DND-41 (cell line): ENCODE measurements around the gene RFTN1.

ENCODE experiments used
- ATAC-seq: fragments of 200-7000 bp; cut with Tn5 transposase; 3 replicates; pipeline ENCODE4 v1.9.1; 2021; ENCODE audit warnings: low read depth; ENCODE audit not compliant: insufficient read depth
- DNase-seq: peaks from one replicate; pipeline ENCODE4 v3.0.0-alpha.2; 2020
- H2AFZ ChIP-seq: 2 replicates; pipeline ENCODE4 v1.6.0; 2012; ENCODE audit warnings: low read depth, low read length
- H3K27ac ChIP-seq: 2 replicates; pipeline ENCODE4 v1.5.1; 2012; ENCODE audit warnings: low read length, inconsistent platforms
- H3K27me3 ChIP-seq: fragments of 200-600 bp; sonication (generic); 2 replicates; pipeline ENCODE4 v1.6.0; 2012; ENCODE audit warnings: low read length, mild to moderate bottlenecking, inconsistent platforms; ENCODE audit not compliant: insufficient read depth, poor library complexity
- H3K36me3 ChIP-seq: 2 replicates; pipeline ENCODE4 v1.5.1; 2012; ENCODE audit warnings: low read length, inconsistent platforms; ENCODE audit not compliant: insufficient read depth
- H3K4me1 ChIP-seq: 2 replicates; pipeline ENCODE4 v1.5.1; 2012; ENCODE audit warnings: mild to moderate bottlenecking, low read length; ENCODE audit not compliant: insufficient read depth
- H3K4me2 ChIP-seq: 2 replicates; pipeline ENCODE4 v1.6.0; 2012; ENCODE audit warnings: mild to moderate bottlenecking, moderate library complexity, low read length, inconsistent platforms; ENCODE audit not compliant: insufficient read depth
- H3K4me3 ChIP-seq, 2 experiments: fragments of 200-600 bp in 1 of 2; shearing (Covaris generic) in 1 of 2; 2 replicates each; pipeline ENCODE4 v1.5.1; 2012 to 2016; ENCODE audit warnings: inconsistent platforms in 2 of 2, low read length in 2 of 2, mild to moderate bottlenecking in 2 of 2, low read depth in 1 of 2, moderate library complexity in 1 of 2
- H3K79me2 ChIP-seq: 2 replicates; pipeline ENCODE4 v1.6.0; 2012; ENCODE audit warnings: low read length, inconsistent platforms; ENCODE audit not compliant: insufficient read depth
- H3K9ac ChIP-seq: 2 replicates; pipeline ENCODE4 v1.6.0; 2012; ENCODE audit warnings: low read depth, mild to moderate bottlenecking, inconsistent platforms, low read length, moderate library complexity
- H3K9me3 ChIP-seq: 2 replicates; pipeline ENCODE4 v1.5.1; 2012; ENCODE audit warnings: low read length, moderate library complexity, mild to moderate bottlenecking, inconsistent platforms; ENCODE audit not compliant: insufficient read depth, severe bottlenecking
- H4K20me1 ChIP-seq: 2 replicates; pipeline ENCODE4 v1.6.0; 2012; ENCODE audit warnings: low read length; ENCODE audit not compliant: insufficient read depth
- EZH2 ChIP-seq: IDR thresholded peaks from 3 replicates; pipeline ENCODE4 v1.6.1; 2012; ENCODE audit warnings: borderline replicate concordance, low read depth, mild to moderate bottlenecking, moderate library complexity, low read length, inconsistent platforms; ENCODE audit not compliant: severe bottlenecking
- TF ChIP-seq, protein P1 (sequence below): IDR thresholded peaks from 2 replicates; pipeline ENCODE4 v1.5.1; 2012; ENCODE audit warnings: borderline replicate concordance, low read length, moderate library complexity, mild to moderate bottlenecking; ENCODE audit not compliant: poor library complexity, severe bottlenecking; ENCODE audit errors: extremely low read depth

Gene RFTN1

DNA sequence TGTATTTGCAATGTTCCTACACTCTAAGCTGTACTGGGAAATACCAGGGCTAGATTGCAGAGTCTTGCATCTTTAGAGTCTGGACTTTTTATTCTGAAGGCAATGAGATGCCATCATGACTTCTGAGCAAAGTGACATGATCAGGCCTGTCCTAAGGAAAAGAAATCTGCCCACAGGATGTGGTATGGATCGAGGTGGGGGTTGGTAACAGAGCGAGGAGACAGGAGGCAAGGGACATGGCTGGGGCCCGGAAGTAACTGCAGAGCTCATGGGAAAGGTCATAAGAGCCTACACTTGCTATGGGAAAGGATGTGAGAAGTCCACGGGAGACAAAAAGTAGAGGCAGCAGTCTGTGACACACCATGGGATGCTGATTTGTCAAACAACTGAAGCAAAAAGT is 126.9 kb downstream of the RFTN1 start:
- ATAC-seq, result peak; percentile 93
- peaks cover 57% of the 10 kb centered on the region for H3K79me2 ChIP-seq

DNA sequence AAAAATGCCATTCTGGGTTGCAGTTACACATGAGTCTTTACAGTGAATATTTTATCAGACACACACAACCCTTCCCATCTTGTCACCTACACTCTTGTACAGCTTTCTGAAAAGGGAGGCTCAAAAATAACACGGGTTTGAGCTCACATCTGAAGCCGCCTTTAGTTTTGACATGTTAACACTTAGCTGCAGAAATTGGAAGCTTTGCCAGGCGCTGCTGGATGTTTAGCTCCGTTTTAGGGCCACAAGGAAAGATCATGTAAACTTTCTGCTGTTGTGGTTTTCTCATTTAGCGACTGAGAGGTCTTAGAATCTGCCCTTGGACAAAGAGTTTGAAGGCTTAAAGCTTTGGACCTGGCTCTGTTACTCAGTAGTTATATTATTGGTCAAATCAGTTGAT is 128.3 kb downstream of the RFTN1 start:
- TF ChIP-seq, protein P1, sequence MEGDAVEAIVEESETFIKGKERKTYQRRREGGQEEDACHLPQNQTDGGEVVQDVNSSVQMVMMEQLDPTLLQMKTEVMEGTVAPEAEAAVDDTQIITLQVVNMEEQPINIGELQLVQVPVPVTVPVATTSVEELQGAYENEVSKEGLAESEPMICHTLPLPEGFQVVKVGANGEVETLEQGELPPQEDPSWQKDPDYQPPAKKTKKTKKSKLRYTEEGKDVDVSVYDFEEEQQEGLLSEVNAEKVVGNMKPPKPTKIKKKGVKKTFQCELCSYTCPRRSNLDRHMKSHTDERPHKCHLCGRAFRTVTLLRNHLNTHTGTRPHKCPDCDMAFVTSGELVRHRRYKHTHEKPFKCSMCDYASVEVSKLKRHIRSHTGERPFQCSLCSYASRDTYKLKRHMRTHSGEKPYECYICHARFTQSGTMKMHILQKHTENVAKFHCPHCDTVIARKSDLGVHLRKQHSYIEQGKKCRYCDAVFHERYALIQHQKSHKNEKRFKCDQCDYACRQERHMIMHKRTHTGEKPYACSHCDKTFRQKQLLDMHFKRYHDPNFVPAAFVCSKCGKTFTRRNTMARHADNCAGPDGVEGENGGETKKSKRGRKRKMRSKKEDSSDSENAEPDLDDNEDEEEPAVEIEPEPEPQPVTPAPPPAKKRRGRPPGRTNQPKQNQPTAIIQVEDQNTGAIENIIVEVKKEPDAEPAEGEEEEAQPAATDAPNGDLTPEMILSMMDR, result no peak
- TF ChIP-seq EZH2, result no peak
- no peaks in the 10 kb centered on the region for H3K27me3 ChIP-seq
- peaks cover 72% of the 10 kb centered on the region for H3K4me1 ChIP-seq
- H3K79me2 ChIP-seq, result peaks cover 61% of the 10 kb centered on the region
- ATAC-seq (no peak), DNase-seq (no peak)
- H3K27ac ChIP-seq, result peak overlapping the region; percentile 90
- no peak overlapping the region for H3K4me3 ChIP-seq
- peaks cover 24% of the 10 kb centered on the region for H3K36me3 ChIP-seq
- H3K4me2 ChIP-seq, result no peak overlapping the region
- H3K9ac ChIP-seq, result no peak overlapping the region
- no peaks in the 10 kb centered on the region for H4K20me1 ChIP-seq
- H3K9me3 ChIP-seq, result no peaks in the 10 kb centered on the region
- H2AFZ ChIP-seq, result no peak overlapping the region

More for the DNA sequence above, 126.9 kb downstream of the RFTN1 start:
- H3K4me1 ChIP-seq, result peaks cover 57% of the 10 kb centered on the region
- TF ChIP-seq EZH2, result no peak
- TF ChIP-seq, protein P1, result no peak
- H3K4me2 ChIP-seq, result peak overlapping the region; percentile 32
- H3K4me3 ChIP-seq, result no peak overlapping the region
- peaks cover 19% of the 10 kb centered on the region for H3K36me3 ChIP-seq
- no peaks in the 10 kb centered on the region for H4K20me1 ChIP-seq
- H3K27ac ChIP-seq, result peak overlapping the region; percentile 90
- DNase-seq, result peak; percentile 89
- H3K9ac ChIP-seq, result peak overlapping the region; percentile 41
- no peaks in the 10 kb centered on the region for H3K9me3 ChIP-seq
- H2AFZ ChIP-seq, result no peak overlapping the region
- no peaks in the 10 kb centered on the region for H3K27me3 ChIP-seq

DNA sequence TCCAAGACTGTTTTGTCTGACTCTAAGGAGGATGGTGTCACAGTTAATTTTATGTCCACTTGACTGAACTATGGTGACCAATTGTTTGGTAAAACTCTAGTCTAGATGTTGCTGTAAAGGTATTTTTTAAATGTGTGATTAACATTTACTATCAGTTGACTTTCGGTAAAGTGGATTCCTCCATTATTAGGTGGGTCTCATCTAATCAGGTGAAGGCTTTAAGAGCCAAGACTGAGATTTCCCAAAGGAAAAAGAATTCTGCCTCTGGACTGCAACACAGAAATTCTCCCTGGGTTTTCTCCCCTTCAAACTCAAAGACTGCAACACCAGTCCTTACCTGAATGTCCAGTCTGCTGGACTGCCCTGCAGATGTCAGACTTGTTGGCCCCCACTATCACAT is 129.6 kb downstream of the RFTN1 start:
- peaks cover 84% of the 10 kb centered on the region for H3K4me1 ChIP-seq

More for the DNA sequence above, 129.6 kb downstream of the RFTN1 start:
- Histone ChIP-seq H3K27me3 (no peaks in the 10 kb centered on the region), H4K20me1 (no peaks in the 10 kb centered on the region), H3K9ac (no peak overlapping the region), H3K9me3 (no peaks in the 10 kb centered on the region), H3K4me2 (no peak overlapping the region), H2AFZ (no peak overlapping the region), H3K36me3 (peaks cover 20% of the 10 kb centered on the region), H3K27ac (peak overlapping the region; percentile 48), H3K79me2 (peaks cover 62% of the 10 kb centered on the region), H3K4me3 (no peak overlapping the region)
- TF ChIP-seq EZH2, result no peak
- TF ChIP-seq, protein P1, result no peak
- no peak for DNase-seq
- no peak for ATAC-seq
